Esophagus mucosa (tissue), 1 donor: ENCODE measurements around the gene ZNF732. TPM values are rescaled to one million over a fixed set of nuclear protein-coding genes. Genes with fewer than 3 reads are reported as not detected.
"Not testable (repeated sequence)": the region's sequence is repeated elsewhere in the genome, so short reads cannot be mapped to it uniquely, and the experiment has no call there.

Source experiments
- ATAC-seq: fragments of 200-7000 bp; cut with Tn5 transposase; one replicate; pipeline ENCODE4 v1.9.1; 2020
- total RNA-seq: library from RNA; stranded (reverse); gene quantifications from one replicate; pipeline ENCODE4 v1.2.4, GENCODE V29; 2023
- donor health status: DM: yes; HTN: yes; CAD: no.

ZNF732 gene
- total RNA-seq: 0.88 TPM

DNA sequence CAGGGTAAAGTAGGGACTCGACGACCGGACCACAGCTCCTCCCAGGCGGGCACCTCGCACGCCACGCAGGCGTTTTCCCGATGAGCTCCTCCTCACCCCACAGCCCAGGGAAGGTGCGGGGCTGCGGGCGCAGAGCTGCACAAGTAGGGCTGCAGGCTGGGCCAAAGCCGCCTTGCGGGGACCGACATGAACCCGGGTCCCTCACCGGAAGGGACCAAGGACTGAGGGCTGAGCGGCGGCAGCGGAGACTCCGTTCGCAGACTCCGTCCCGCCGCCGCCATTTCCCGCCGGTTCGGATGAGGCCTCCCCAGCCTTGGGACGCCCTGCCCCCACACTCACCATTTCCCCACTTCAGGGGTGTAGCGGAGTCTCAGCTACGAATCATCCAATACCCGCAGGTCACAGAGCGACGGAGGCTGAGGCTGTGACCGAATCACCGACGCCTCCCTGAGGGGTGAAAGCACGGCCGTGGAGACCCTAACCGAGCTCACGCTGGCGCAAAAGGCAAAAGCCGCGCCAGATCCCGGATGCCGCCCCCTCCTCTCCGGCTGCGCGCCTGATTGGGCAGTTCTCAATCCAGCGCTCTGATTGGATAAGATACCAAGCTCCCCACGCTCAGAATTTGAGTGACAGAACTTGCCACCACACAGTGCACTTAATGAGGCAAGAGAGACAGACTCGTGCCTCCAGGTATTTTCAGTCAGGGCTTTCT lies at the start of gene ZNF732:
ZNF732 (minus strand) TSS at position 506 of the 712 bp plus-strand sequence; CDS start at position 342, 164 bp downstream.
- peak; percentile 96 for ATAC-seq

DNA sequence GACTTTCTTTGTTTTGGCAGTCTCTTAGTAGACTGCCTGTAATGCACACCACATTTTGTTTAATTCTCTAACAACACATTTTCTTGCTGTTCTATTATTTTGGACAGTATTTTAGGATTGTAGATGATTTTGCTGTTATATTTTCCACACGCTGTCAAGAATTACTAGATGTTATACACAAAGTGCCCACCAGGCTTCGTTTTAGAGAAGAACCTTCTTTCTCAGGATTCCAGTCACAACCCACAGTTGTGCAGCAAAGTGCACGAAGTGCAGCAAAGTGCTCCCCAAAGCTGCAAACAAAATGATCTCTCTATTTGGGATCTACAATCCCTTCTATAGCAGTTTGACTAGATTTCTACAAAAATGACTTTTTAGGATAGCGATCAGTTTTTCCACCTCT lies 34.7 kb upstream of the ZNF732 start:
- no peak for ATAC-seq

DNA sequence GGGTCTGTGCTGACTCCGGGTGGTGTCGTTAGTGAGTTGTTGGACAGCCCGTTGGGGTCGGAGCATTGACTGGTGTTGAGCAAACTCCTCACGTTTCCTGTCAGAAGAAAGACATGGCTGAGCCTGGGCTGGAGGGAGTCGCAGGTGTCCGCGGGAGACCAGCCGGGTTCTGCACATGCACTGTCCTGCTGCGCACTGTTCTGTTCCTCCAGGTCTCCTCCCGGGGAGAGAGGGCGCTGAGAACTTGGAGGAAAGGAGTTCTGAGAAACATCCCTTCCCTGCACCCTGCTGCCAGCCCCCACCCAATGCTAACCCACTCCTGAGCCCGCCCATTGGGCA lies 33.5 kb upstream of the ZNF732 start:
- no peak for ATAC-seq

DNA sequence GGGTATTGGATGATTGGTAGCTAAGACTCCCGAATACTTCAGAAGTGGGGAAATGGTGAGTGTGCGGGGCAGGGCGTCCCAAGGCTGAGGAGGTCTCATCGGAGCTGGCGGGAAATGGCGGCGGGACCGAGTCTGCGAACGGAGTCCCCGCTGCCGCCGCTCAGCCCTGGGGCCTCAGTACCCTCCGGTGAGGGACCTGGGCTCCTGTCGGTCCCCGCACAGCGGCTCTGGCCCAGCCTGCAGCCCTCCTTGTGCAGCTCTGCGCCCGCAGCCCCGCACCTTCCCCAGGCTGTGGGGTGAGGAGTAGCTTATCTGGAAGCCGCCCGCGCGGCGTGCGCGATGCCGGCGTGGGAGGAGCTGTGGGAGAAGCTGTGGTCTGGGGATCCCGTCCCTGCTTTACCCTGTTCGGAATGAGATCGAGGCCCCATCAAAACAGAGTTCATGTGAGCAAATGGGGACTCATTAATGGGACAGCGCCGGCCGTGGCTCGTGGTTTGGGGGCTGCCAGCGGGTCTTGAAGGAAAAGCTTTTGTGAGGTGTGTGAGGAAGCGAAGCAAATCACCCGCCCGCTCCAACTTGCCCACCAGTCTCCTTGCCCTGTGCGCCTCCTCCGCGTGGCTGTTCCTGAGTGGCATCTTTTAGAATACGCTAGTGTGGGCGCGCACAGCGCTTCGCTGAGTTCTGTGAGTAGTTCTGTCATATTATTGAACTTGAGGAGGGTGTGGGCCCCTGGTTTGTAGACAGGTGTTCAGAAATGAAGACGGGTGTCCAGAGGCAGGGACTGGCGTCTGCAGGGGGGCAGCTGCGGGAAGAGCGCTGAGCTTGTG lies 32.9 kb upstream of the ZNF732 start:
- peak; percentile 32 for ATAC-seq

DNA sequence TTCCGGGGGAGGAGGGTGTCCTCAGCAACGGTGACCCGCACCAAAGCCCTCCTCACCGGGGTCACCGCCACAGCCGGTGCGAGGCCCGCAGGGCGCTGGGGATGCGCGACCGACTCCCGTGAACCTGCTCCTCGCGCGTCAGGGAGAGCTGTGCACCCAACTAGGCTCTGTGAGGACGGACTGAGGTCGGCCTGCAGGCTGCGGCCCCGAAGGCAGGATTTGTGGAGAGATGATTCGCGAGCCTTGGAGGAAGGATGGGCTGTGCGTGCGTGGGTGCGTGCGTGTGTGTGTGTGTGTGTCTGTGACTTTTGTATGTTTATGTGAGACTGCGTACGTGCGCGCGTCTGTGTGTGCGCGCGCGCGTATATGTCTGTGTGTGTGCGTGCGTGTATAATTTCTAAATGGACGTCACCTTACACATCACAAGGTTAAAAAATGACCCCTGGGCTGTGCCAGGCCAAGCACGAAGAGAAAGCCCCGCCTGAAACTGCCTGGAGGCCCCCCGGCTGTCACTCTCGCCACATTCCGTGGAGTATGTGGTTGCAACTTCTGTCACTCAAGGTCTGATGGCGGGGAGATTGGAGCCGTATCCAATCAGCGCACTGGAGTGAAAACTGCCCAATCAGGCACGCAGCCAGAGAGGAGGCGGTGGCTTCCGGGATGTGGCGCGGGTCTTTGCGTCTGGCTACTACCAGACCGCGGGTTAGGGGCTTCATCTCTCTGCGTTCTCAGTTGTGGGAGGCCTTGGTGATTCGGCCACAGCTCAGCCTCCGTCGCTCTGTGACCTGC lies 32.1 kb upstream of the ZNF732 start, which contains the start of gene ZNF141:
ZNF141 (plus strand) TSS at position 672 of the 789 bp plus-strand sequence. CDS start 170 bp downstream, outside the sequence.
- ATAC-seq: peak; percentile 98

DNA sequence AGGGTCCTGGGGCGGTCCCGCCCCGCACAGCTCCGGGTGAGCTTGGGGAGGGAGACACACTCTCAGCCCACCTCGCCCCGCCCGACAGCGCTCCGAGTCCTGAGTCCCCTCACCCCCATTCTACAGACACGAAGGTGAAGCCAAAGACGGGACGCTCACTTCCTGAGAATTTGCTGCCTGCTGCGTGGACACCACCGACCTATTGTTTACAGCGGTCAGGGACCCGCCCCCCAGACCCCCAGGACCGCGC lies 31.5 kb upstream of the ZNF732 start:
- ATAC-seq: peak; percentile 9

DNA sequence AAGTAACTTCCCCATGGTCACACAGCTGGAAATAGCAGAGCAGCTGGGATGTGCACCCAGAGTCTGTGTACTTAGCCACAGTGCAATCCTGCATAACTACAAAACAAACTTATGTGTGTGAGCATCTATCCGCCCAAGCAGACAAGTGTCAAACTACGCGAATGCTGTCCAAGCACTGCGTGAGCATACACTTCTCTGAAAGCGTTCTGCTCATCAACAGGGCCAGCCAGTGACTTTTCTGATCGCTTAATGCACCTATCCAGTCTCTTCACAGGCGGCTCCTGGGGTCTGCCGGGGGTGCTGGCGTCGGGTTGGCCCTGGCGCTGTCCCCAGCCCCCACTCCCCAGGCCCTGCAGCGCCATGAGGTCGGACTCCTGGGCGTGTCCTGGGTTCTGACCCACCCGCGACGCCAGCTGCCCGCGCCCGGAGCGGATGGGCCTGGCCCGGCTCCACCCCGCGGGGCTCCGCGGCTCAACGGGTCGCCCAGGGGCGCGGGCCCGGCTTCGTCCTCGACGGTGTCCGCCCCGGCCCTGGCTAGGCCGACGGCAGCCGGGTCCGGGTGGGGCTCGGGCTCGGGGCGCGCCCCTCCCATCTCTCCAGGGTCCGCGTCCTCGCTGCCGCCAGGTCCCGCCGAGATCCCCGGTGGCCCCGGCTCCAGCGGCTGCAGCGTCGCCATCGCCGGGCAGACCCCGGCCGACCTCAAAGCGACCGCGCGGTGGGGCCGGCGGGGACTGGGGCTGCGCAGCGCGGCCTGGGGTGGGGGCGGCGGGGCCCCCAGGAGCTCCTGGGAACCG lies 31.0 kb upstream of the ZNF732 start:
- peak; percentile 10 for ATAC-seq

DNA sequence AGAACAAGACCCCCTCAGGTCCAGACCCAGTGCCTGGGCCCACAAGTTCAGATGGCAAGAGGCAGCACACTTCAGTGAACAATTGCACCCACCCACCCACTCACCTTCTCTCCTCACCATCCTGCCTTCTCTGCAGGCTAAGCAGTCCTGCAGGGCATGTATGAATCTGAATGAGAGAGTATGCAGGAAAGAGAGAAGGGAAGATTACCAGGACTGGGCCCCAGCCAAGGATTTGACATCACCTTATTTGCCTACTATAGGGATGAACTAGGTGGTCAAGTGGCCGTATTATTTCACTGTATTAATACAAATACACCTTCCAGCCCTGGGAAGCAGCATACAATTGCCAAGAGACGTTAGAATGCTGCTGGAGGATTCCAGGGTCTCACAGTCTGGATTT lies 30.2 kb upstream of the ZNF732 start:
- ATAC-seq: no peak

DNA sequence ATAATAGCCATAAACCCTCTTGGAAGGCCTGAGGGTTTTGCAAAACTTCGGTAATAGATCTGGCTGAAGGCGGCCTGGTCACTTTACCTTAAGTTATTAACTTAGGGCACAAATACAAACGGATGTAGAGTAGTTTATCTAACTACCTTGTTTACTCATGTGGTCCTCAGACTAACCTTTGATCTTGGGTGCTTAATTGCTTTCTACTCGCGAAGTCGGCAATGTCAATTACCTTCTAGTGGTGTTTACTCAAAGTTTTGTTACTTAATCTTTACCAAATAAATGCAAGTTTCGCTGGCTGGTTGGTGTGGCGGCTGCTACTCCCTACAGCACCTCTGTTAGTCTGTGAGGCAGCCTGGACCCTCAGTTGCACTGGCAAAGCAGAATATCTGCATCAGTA lies 23.5 kb upstream of the ZNF732 start:
- no peak for ATAC-seq

DNA sequence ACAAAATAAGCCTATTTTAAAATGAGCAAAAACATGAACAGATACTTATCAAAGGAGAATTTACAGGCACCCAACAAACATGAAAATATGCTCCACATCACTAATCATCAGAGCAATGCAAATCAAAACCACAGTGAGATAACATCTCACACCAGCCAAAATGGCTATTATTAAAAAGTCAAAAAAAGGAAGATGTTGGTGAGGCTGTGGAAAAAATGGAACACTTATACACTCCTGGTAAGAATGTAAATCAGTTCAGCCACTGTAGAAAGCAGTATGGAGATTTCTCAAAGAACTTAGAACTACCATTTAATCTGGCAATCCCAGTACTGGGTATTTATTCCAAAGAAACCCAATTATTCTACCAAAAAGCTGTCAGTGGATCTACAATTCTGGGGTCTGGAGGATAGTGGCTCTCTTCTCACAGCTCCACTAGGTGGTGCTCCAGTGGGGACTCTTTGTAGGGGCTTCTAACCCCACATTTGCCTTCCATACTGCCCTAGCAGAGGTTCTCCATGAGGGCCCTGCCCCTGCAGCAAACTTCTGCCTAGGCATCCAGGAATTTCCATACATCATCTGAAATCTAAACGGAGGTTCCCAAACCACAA lies 9.1 kb upstream of the ZNF732 start:
- ATAC-seq: no peak

DNA sequence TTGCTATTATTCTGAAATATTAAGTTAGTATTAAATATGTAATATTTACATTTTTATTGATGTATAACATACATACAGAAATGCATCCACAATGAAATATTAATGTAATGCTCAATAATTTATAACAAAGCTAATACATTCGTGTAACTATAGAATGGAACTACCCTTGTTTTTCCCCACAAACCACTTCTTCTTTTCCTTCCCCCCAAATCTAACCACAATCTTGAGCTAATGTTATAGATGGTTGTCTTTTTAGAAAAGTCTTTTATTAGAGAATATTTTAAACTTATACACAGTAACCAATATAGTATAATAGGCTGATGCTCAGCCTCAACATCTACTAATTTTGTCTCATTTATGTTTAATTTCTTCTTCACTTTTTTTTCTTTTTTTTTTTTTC lies 4.5 kb upstream of the ZNF732 start:
- no peak for ATAC-seq

DNA sequence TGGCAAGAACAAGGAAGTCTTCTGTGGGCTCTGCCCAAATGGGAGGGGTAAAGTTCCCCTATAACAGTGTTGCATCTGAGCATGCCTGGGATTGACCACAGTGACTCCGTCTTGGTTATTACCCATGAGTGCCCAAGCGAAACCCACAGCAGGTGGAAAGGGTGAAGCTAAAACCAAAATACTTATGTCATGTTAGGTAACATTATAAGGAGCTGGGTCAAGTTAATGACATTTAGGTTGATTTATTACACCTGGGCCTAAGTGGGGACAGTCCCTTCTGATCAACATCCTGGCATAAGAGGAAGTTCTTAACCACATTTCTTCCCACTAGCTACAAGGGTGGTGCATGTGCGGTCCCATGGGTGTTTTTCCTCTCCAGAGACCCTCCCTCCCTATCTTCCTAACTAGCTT lies 1.3 kb upstream of the ZNF732 start:
- peak; percentile 23 for ATAC-seq

DNA sequence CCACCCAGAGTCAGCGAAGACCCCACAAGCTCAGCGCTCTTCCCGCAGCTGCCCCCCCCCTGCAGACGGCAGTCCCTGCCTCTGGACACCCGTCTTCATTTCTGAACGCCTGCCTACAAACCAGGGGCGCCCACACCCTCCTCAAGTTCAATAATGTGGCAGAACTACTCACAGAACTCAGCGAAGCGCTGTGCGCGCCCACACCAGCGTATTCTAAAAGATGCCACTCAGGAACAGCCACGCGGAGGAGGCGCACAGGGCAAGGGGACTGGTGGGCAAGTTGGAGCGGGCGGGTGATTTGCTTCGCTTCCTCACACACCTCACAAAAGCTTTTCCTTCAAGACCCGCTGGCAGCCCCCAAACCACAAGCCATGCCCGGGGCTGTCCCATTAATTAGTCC lies 758 bp downstream of the ZNF732 start:
- ATAC-seq: not testable (repeated sequence)

DNA sequence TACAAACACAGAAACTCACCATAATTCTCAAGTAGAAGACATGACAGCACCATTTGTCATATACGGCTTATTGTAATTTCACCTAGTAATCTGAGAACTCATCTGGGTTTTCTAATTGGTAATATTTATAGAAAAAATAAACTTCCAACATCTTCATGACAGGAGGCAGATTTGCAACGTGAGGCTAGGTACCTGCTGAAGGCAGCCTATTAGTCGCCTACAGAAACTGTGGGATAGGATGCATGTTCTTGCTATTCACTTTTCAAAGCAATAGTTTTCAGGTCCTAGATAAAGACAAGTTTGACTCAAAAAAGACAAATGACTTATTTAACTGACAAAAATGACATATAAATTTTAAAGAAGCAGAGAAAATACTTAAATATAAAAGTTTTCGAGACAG lies 2.9 kb downstream of the ZNF732 start:
- ATAC-seq: no peak

DNA sequence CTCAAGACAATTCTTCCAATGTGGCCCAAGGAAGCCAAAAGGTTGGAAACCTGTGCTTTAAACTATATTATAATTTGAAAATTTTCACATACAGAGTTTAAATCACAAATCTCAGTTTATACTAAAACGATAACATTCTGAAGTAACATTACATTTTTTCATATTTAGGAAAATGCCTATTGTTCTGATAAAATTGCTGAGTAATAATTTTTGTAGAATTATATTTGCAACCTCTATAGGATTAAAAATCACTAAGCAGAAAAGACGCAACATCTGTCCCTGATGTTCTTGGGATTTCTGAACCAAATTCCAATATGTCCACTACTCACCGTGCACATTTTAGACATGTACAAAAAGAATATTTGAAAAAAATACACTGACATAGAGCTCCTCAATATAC lies 10.5 kb downstream of the ZNF732 start:
- ATAC-seq: no peak

DNA sequence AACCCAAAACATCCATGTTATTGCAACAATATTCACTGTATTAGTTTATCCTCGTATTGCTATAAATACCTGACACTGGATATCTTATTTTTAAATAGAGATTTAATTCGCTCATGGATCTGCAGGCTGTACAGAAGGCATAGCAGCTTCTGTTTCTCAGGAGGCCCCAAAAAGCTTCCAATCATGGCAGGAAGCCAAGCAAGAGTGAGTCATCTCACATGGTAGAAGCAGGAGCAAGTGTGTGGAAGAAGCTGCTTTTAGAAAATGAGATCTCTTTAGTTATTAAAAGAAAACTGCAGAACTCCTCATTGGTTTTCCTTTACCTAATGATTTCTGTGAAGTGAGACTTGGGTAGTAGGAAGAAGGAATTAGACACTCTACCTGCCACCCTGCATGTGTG lies 16.4 kb downstream of the ZNF732 start:
- no peak for ATAC-seq

DNA sequence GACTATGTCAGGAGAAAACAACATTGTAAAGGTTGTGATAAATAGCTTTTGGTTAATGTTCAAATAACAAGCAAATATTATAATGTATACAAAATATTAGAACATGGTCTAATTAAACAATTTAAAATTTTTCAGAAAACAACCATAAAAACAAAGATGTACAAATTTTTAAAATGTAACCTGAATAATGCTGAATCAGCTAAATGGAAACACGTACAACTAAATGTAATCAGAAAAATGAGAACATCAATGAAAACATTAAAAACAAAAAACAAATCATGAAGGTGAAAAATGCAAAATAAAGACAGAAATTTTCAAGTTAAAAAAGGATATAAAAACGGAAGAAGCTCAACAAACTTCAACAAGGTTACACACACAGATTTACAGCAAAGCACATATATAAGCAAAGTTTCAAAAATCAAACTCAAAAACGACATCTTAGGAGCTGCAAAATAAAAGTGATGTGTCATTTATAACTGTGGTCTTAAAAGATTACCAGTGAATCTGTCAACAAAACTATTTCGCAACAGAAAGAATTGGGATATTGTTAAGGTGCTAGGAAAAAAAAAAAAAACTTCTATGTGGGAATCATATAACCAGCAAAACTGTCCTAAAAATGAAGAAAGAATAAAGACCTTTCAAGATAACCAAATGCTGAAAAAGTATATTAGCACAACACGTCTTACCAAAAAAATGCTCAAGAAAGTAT lies 31.8 kb downstream of the ZNF732 start:
- ATAC-seq: no peak

DNA sequence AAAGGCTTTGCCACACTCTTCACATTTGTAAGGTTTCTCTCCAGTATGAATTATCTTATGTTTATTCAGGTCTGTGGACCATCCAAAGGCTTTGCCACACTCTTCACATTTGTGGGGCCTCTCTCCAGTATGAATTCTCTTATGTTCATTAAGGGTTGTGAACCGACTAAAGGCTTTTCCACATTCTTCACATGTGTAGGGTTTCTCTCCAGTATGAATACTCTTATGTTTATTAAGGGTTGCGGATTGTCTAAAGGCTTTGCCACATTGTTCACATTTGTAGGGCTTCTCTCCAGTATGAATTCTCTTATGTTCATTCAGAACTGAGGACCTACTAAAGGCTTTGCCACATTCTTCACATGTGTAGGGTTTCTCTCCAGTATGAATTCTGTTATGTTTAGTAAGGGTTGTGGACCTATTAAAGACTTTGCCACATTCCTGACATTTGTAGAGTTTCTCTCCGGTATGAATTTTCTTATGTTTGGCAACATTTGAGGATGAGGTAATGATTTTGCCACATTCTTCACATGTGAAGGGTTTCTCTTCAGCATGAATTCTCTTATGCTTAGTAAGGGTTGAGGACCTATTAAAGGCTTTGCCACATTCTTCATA lies 33.7 kb downstream of the ZNF732 start:
- no peak for ATAC-seq

DNA sequence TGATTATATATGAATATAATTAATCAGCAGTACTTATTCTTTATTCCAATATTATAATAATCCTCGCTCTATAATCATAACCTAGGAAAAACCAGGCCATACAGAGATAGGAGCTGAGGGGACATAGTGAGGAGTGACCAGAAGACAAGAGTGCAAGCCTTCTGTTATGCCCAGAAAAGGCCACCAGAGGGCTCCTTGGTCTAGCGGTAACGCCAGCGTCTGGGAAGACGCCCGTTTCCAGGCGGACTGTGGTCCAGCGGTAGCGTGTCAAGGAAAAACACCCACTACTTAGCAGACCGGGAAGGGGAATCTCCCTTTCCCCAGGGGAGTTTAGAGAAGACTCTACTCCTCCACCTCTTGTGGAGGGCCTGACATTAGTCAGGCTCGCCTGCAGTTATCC lies 46.0 kb downstream of the ZNF732 start:
- not testable (repeated sequence) for ATAC-seq

DNA sequence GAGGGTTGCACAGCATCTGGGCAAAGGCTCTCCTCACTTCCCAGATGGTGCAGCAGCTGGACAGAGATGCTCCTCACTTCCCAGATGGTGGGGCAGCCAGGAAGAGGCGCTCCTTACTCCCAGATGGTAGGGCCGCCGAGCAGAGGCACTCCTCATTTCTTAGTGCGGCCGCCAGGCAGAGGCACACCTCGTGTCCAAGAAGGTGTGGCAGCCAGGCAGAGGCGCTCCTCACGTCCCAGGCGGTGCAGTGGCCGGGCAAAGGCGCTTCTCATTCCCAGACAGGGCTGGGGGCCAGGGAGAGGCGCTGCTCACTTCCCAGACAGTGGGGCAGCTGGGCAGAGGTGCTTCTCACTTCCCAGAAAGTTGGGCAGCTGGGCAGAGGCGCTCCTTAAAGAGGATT lies 48.8 kb downstream of the ZNF732 start:
- ATAC-seq: no peak
